Osteoblast (primary cell): ENCODE data around the gene PLEKHA6. TPM values are rescaled to one million over a fixed set of nuclear protein-coding genes. Genes with fewer than 3 reads are reported as not detected.

Experiments
- DNase-seq: peaks from one replicate; pipeline ENCODE4 v3.0.0; 2011; ENCODE audit warnings: low spot score, mixed read lengths; ENCODE audit not compliant: insufficient read length; ENCODE audit errors: missing footprints
- H2AFZ ChIP-seq: 2 replicates; pipeline ENCODE4 v1.6.0; 2011; ENCODE audit warnings: mild to moderate bottlenecking, low read length
- H3K27ac ChIP-seq: 2 replicates; pipeline ENCODE4 v1.5.1; 2011; ENCODE audit warnings: mild to moderate bottlenecking, low read depth, low read length, moderate library complexity
- H3K27me3 ChIP-seq: 2 replicates; pipeline ENCODE4 v1.6.0; 2012; ENCODE audit warnings: mild to moderate bottlenecking, control low read depth, inconsistent platforms, low read length, moderate library complexity; ENCODE audit not compliant: insufficient read depth
- H3K36me3 ChIP-seq: 2 replicates; pipeline ENCODE4 v1.5.1; 2011; ENCODE audit warnings: mild to moderate bottlenecking, low read length, control low read depth, moderate library complexity; ENCODE audit not compliant: insufficient read depth
- H3K4me1 ChIP-seq: 2 replicates; pipeline ENCODE4 v1.5.1; 2011; ENCODE audit warnings: mild to moderate bottlenecking, low read length, control low read depth, moderate library complexity; ENCODE audit not compliant: insufficient read depth
- H3K4me2 ChIP-seq: 2 replicates; pipeline ENCODE4 v1.6.0; 2011; ENCODE audit warnings: mild to moderate bottlenecking, low read length; ENCODE audit not compliant: insufficient read depth
- H3K4me3 ChIP-seq: fragments of 200-600 bp; sonication (generic); 3 replicates; pipeline ENCODE4 v1.5.1; 2012; ENCODE audit warnings: mild to moderate bottlenecking, low read length, inconsistent platforms; ENCODE audit not compliant: insufficient read depth
- H3K79me2 ChIP-seq: 2 replicates; pipeline ENCODE4 v1.6.0; 2012; ENCODE audit warnings: mild to moderate bottlenecking, low read length, control low read depth, inconsistent platforms; ENCODE audit not compliant: insufficient read depth
- H3K9me3 ChIP-seq: 2 replicates; pipeline ENCODE4 v1.5.1; 2011; ENCODE audit warnings: low read depth, low read length, control low read depth
- H4K20me1 ChIP-seq: 2 replicates; pipeline ENCODE4 v1.6.0; 2012; ENCODE audit warnings: mild to moderate bottlenecking, low read length, control low read depth; ENCODE audit not compliant: insufficient read depth
- total RNA-seq: library from RNA; depleted of rRNA; stranded (reverse); fragments of >200 nt; gene quantifications from 2 replicates; pipeline ENCODE4 v1.2.3, GENCODE V29; 2012
- TF ChIP-seq, protein P1 (sequence below): IDR thresholded peaks from 2 replicates; pipeline ENCODE4 v1.5.1; 2011; ENCODE audit warnings: mild to moderate bottlenecking, low read depth, low read length, moderate library complexity; ENCODE audit errors: extremely low read depth

The PLEKHA6 gene
- total RNA-seq, 1 donor, result 0.36 TPM

- Histone ChIP-seq H2AFZ (no peak overlapping the region), H3K27me3 (peaks cover 30% of the 10 kb centered on the region), H3K9me3 (no peaks in the 10 kb centered on the region), H3K27ac (no peak overlapping the region), H3K4me1 (peaks cover 10% of the 10 kb centered on the region), H4K20me1 (no peaks in the 10 kb centered on the region), H3K4me2 (no peak overlapping the region), H3K4me3 (no peak overlapping the region), H3K36me3 (no peaks in the 10 kb centered on the region), H3K79me2 (no peaks in the 10 kb centered on the region)
- DNase-seq, result no peak
- TF ChIP-seq, protein P1, sequence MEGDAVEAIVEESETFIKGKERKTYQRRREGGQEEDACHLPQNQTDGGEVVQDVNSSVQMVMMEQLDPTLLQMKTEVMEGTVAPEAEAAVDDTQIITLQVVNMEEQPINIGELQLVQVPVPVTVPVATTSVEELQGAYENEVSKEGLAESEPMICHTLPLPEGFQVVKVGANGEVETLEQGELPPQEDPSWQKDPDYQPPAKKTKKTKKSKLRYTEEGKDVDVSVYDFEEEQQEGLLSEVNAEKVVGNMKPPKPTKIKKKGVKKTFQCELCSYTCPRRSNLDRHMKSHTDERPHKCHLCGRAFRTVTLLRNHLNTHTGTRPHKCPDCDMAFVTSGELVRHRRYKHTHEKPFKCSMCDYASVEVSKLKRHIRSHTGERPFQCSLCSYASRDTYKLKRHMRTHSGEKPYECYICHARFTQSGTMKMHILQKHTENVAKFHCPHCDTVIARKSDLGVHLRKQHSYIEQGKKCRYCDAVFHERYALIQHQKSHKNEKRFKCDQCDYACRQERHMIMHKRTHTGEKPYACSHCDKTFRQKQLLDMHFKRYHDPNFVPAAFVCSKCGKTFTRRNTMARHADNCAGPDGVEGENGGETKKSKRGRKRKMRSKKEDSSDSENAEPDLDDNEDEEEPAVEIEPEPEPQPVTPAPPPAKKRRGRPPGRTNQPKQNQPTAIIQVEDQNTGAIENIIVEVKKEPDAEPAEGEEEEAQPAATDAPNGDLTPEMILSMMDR, result no peak
Measured at GRCh38 chr1:204263254-204263910, 96.3 kb downstream of the PLEKHA6 start.

DNA sequence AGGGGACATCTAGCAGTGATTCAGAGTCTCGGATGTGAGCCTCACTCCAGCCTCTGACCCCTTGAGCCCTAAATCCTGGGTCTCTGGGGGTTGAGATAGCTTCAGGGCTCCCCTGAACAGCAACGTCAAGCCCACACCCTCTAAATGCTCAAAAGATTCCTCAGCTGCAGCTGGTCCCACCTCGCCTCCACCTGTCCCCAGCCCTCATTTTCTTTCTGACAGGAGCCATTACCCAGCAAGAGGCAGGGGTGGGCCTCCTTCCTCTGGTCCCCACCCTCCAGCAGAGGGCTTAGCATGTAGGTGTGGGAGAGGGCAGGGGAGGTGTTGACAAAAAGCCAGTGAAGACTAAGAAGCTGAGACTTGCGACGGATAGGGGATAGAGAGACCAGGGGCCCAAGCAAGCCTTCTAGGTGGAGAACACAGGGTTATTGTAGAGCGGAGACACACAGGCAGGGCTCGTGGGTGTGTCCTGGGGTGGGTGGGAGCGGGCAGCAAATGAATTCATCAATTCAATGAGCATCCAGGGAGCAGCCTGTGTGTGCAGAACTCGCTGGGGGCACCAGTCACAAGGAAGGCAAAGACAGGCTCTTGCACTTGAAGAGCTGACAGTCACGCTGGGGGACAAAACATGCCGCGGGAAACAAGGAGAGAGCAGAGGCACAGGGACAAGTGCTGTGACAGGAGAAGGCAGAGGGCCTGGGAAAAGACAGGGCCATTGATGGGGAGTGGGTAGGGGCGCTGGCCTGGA, 97.0 kb downstream of the PLEKHA6 start:
- H3K9me3 ChIP-seq, result no peaks in the 10 kb centered on the region
- H3K4me1 ChIP-seq, result peaks cover 10% of the 10 kb centered on the region
- no peak overlapping the region for H3K4me3 ChIP-seq
- no peak for DNase-seq
- no peaks in the 10 kb centered on the region for H3K36me3 ChIP-seq
- no peaks in the 10 kb centered on the region for H4K20me1 ChIP-seq
- TF ChIP-seq, protein P1, result no peak
- H3K27ac ChIP-seq, result no peak overlapping the region
- peaks cover 30% of the 10 kb centered on the region for H3K27me3 ChIP-seq
- no peak overlapping the region for H2AFZ ChIP-seq
- no peak overlapping the region for H3K4me2 ChIP-seq
- no peaks in the 10 kb centered on the region for H3K79me2 ChIP-seq

GRCh38 chr1:204261746-204262505, 97.8 kb downstream of the PLEKHA6 start:
- no peaks in the 10 kb centered on the region for H3K36me3 ChIP-seq
- no peak overlapping the region for H2AFZ ChIP-seq
- no peaks in the 10 kb centered on the region for H3K79me2 ChIP-seq
- no peaks in the 10 kb centered on the region for H3K9me3 ChIP-seq
- H3K4me3 ChIP-seq, result no peak overlapping the region
- H3K4me2 ChIP-seq, result no peak overlapping the region
- peak; percentile 93 for DNase-seq
- peaks cover 30% of the 10 kb centered on the region for H3K27me3 ChIP-seq
- peaks cover 10% of the 10 kb centered on the region for H3K4me1 ChIP-seq
- TF ChIP-seq, protein P1, result no peak
- H4K20me1 ChIP-seq, result no peaks in the 10 kb centered on the region
- H3K27ac ChIP-seq, result no peak overlapping the region

DNA sequence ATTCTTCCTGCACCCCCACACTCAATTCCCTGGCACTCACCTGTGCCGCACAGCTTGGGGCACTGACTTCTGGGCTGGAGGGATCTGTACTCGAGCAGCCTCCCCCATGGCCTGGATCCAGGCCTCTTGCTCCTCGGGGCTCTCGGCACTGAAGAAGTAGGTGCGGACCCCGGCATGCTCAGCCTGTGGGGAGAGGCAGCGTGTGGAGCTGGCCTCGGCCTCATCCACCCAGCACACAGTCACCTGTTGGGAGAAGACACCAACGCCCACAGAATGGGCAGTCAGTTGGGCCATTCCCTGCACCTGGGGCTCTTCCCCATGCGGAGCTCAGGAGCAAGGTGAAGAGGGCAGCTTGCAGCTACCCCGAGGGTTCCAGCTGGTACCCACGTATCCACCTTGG, 98.5 kb downstream of the PLEKHA6 start:
- DNase-seq, result no peak
- TF ChIP-seq, protein P1, result no peak
- Histone ChIP-seq H3K4me2 (no peak overlapping the region), H3K79me2 (no peaks in the 10 kb centered on the region), H3K27ac (no peak overlapping the region), H3K36me3 (no peaks in the 10 kb centered on the region), H2AFZ (no peak overlapping the region), H4K20me1 (no peaks in the 10 kb centered on the region), H3K27me3 (peaks cover 30% of the 10 kb centered on the region), H3K4me1 (peaks cover 10% of the 10 kb centered on the region), H3K4me3 (no peak overlapping the region), H3K9me3 (no peaks in the 10 kb centered on the region)
